IPS-18a (cell line): ENCODE results near the gene VWA8.

Experiments
- H3K27ac ChIP-seq: one replicate; pipeline ENCODE4 v1.5.1; 2013; ENCODE audit warnings: low read length
- H3K27me3 ChIP-seq: one replicate; pipeline ENCODE4 v1.6.1; 2013; ENCODE audit warnings: mild to moderate bottlenecking, low read length; ENCODE audit not compliant: control insufficient read depth, insufficient read depth
- H3K36me3 ChIP-seq: one replicate; pipeline ENCODE4 v1.6.1; 2013; ENCODE audit warnings: low read depth, low read length; ENCODE audit not compliant: control insufficient read depth
- H3K4me1 ChIP-seq: one replicate; pipeline ENCODE4 v1.6.1; 2013; ENCODE audit warnings: low read depth, low read length; ENCODE audit not compliant: control insufficient read depth
- H3K4me3 ChIP-seq: one replicate; pipeline ENCODE4 v1.5.1; 2013; ENCODE audit warnings: low read length
- H3K9ac ChIP-seq: one replicate; pipeline ENCODE4 v1.6.1; 2013; ENCODE audit warnings: mild to moderate bottlenecking, low read length, moderate library complexity
- H3K9me3 ChIP-seq: one replicate; pipeline ENCODE4 v1.6.1; 2013; ENCODE audit warnings: low read depth, low read length; ENCODE audit not compliant: control insufficient read depth

VWA8 gene

DNA sequence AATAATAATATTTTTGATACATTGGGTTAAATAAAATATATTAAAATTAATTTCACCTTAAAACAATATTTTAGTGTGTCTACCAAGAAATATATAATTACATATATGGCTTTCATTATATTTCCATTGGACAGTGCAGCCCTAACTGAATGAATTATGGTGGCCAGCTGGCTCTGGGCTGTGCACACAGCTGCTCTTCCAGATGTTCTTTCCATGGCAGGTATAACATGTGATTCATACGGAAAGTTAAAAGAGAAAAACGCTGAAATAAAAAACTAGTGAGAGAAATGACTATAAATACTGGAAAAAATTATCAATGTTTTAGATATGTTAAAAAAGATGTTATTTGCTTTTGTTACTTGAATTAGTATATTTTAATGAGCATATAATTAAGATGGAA lies 287.3 kb downstream of the VWA8 start:
- Histone ChIP-seq H3K9ac (no peak overlapping the region), H3K27ac (no peak overlapping the region), H3K4me3 (no peak overlapping the region), H3K9me3 (no peaks in the 10 kb centered on the region), H3K4me1 (no peaks in the 10 kb centered on the region), H3K27me3 (no peaks in the 10 kb centered on the region), H3K36me3 (no peaks in the 10 kb centered on the region)

GRCh38 chr13:41670873-41671443 lies 290.0 kb downstream of the VWA8 start:
- Histone ChIP-seq H3K4me3 (no peak overlapping the region), H3K36me3 (no peaks in the 10 kb centered on the region), H3K27me3 (no peaks in the 10 kb centered on the region), H3K9me3 (no peaks in the 10 kb centered on the region), H3K4me1 (no peaks in the 10 kb centered on the region), H3K9ac (no peak overlapping the region), H3K27ac (no peak overlapping the region)

- no peak overlapping the region for H3K4me3 ChIP-seq
- H3K9me3 ChIP-seq = no peaks in the 10 kb centered on the region
- H3K9ac ChIP-seq = no peak overlapping the region
- no peaks in the 10 kb centered on the region for H3K4me1 ChIP-seq
- H3K27me3 ChIP-seq = no peaks in the 10 kb centered on the region
- H3K36me3 ChIP-seq = no peaks in the 10 kb centered on the region
- H3K27ac ChIP-seq = no peak overlapping the region
Observed at GRCh38 chr13:41668130-41668757, 292.7 kb downstream of the VWA8 start.

DNA sequence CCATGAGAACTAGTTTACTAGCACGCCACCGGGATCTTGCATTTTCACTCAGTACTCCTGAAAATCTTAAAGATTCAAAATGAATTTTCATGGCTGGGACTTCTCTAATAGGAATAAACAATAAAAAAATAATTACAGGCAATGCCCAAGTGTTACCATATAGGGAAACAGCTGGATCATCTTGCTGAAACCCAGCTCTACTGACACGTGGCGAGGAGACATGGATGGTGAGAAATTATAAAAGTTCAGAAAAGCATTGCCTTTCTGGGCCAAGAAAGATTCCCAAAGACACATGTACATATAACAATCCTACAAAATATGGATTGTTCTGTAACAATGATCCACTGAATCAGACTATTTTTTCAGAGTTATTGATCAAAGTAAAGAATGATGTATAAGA lies 294.3 kb downstream of the VWA8 start:
- Histone ChIP-seq H3K9ac (no peak overlapping the region), H3K9me3 (no peaks in the 10 kb centered on the region), H3K4me3 (no peak overlapping the region), H3K27me3 (no peaks in the 10 kb centered on the region), H3K27ac (no peak overlapping the region), H3K4me1 (no peaks in the 10 kb centered on the region), H3K36me3 (no peaks in the 10 kb centered on the region)

DNA sequence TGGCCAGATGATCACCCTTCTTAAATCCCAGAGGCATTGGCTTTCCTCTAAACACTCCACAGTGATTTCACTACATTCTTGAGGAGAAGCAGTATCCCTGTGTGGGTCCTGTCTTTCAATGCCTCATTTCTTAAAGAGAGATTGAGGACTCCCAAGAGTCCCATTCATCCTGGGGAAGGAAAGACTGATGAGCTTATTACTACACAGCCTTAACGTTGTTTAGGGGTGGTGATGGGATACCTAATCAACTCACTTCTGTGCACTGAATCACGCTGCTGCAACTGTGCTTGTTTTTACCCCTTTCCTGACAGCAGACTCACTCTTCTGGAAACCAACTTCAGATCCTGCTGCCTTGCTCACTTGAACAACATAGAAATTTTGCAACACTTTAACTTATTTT lies 300.5 kb downstream of the VWA8 start:
- Histone ChIP-seq H3K4me3 (no peak overlapping the region), H3K27me3 (no peaks in the 10 kb centered on the region), H3K9ac (no peak overlapping the region), H3K36me3 (no peaks in the 10 kb centered on the region), H3K27ac (no peak overlapping the region), H3K9me3 (no peaks in the 10 kb centered on the region), H3K4me1 (no peaks in the 10 kb centered on the region)

DNA sequence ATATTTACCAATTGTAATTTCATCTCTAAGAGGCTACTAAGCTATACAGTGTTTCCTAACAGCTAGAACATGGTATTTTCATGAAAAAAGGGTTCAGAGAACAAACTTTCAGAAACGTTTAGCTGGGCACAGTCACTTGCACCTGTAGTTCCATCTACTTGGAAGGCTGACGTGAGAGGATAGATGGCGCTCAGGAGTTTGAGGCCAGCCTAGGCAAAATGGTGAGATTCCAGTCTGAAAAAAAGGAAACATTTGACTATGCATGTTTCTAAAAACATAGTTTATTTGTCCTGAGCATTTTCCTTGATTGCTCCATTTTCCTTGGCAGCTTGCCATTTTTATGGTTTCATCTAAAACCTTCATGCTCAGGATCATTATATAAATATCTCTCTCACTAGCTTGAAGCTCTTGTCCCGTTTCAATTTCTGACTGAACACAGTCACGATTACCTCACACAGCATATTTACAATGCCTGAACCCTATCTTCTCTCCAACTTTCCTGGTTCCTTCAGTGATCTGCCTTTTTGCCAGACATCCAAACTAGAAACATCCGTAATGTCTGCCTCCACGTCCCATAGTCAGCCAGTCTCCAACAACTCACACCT lies 302.8 kb downstream of the VWA8 start:
- no peak overlapping the region for H3K9ac ChIP-seq
- no peak overlapping the region for H3K4me3 ChIP-seq
- H3K9me3 ChIP-seq = no peaks in the 10 kb centered on the region
- no peaks in the 10 kb centered on the region for H3K4me1 ChIP-seq
- H3K27me3 ChIP-seq = no peaks in the 10 kb centered on the region
- H3K27ac ChIP-seq = no peak overlapping the region
- no peaks in the 10 kb centered on the region for H3K36me3 ChIP-seq

GRCh38 chr13:41655997-41656396 lies 304.9 kb downstream of the VWA8 start:
- H3K27ac ChIP-seq = no peak overlapping the region
- H3K27me3 ChIP-seq = no peaks in the 10 kb centered on the region
- H3K4me1 ChIP-seq = no peaks in the 10 kb centered on the region
- no peak overlapping the region for H3K4me3 ChIP-seq
- H3K36me3 ChIP-seq = no peaks in the 10 kb centered on the region
- no peaks in the 10 kb centered on the region for H3K9me3 ChIP-seq
- H3K9ac ChIP-seq = no peak overlapping the region

DNA sequence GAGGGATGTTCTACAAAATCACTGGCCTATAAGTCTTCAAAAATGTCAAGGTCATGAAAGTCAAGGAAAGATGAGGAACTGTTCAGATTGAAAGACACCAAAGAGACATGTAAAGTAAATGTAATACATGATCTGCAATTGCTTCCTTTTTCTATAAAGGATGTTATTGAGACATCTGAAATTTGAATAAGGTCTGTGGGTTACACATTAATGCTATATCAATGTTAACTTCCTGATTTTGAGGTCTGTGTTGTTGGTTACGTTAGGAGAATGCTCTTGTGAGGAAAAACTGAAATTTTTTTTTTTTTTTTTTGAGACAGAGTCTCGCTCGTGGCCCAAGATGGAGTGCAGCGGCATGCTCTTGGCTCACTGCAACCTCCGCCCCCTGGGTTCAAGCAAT lies 306.1 kb downstream of the VWA8 start:
- Histone ChIP-seq H3K27ac (no peak overlapping the region), H3K36me3 (no peaks in the 10 kb centered on the region), H3K4me3 (no peak overlapping the region), H3K4me1 (no peaks in the 10 kb centered on the region), H3K27me3 (no peaks in the 10 kb centered on the region), H3K9me3 (no peaks in the 10 kb centered on the region), H3K9ac (no peak overlapping the region)

DNA sequence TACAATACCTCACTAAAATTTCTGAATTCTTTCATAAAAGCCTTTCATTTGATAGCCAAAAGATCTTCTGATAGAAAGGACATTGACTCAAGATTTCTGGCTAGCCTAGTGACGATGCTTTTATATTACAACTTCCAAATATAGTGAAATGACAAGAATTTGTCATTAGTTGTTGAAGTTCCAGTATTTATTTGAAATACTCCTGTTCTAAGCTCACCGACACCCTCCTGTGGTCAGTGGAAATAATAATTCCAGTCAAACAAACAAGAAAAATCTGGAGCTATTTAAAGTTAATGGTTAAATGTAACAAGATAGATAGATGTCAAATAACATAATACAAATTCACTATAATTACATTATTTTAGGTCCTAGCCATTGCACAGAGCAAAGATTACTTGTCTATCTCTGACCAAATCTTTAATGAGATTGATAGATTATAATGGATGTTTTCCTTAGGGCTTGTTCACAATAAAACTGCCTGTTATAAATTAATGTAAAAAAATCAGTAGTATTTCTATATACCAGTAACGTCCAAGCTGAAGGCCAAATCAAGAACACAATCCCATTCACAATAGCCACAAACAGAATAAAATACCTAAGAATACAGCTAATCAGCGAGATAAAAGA lies 308.1 kb downstream of the VWA8 start:
- Histone ChIP-seq H3K4me3 (no peak overlapping the region), H3K9ac (no peak overlapping the region), H3K4me1 (peaks cover 6% of the 10 kb centered on the region), H3K36me3 (no peaks in the 10 kb centered on the region), H3K27me3 (no peaks in the 10 kb centered on the region), H3K27ac (no peak overlapping the region), H3K9me3 (no peaks in the 10 kb centered on the region)

DNA sequence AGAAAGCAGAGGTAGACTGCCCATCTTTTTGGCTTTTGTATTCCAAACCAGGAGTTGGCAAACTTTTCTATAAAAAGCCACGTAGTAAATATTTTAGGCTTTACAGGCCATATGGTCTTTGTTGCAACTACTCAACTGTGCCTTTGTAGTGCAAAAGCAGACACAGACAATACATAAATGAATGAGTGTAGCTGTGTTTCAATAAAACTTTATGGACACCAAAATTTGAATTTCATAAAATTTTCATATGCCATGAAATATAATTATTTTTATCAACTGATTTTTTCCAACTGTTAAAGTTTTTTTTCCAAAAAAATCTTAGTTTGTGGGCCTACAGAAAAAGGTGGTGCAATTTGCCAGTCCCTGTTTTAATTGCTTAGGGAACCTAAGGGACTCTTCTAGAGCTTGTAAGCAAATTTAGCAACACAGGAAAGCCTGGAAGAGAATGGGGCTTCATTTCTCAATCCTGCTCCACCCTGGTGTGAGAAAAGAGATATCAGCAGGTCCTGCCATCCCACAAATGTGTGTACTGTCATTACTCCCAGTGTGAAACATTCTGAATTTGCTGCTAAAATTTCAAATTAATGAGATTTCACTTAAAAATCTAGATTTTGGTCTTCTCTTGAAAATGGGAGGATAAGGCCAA lies 309.4 kb downstream of the VWA8 start:
- Histone ChIP-seq H3K4me3 (no peak overlapping the region), H3K27ac (no peak overlapping the region), H3K9me3 (no peaks in the 10 kb centered on the region), H3K9ac (no peak overlapping the region), H3K36me3 (no peaks in the 10 kb centered on the region), H3K27me3 (no peaks in the 10 kb centered on the region), H3K4me1 (peaks cover 6% of the 10 kb centered on the region)

GRCh38 chr13:41650706-41651105 lies 310.2 kb downstream of the VWA8 start:
- Histone ChIP-seq H3K4me1 (peaks cover 6% of the 10 kb centered on the region), H3K9me3 (no peaks in the 10 kb centered on the region), H3K27ac (no peak overlapping the region), H3K27me3 (no peaks in the 10 kb centered on the region), H3K4me3 (no peak overlapping the region), H3K9ac (no peak overlapping the region), H3K36me3 (no peaks in the 10 kb centered on the region)
